ENCODE data around the gene PERP. TPM values are rescaled to one million over a fixed set of nuclear protein-coding genes. Genes with fewer than 3 reads are reported as not detected.

The PERP gene
- total and polyA plus RNA-seq, 5 donors: 34.6 to 44.6 (median 37.0) TPM

GRCh38 chr6:138105880-138106664 is 1.1 kb downstream of the PERP start:
- Histone ChIP-seq H3K4me3 (ENCODE audit: low read length) (peak overlapping the region; percentile 78), H3K4me1 (ENCODE audit: control insufficient read depth, insufficient read depth, low read length) (no peaks in the 10 kb centered on the region), H3K9me3 (ENCODE audit: control insufficient read depth, low read length) (no peaks in the 10 kb centered on the region), H3K27ac (ENCODE audit: low read length) (peak overlapping the region; percentile 90), H3K27me3 (ENCODE audit: control insufficient read depth, insufficient read depth) (no peaks in the 10 kb centered on the region)
- no peak for ATAC-seq
- intact Hi-C loops (cut with DNase I): loop anchor here in 2 of 4 donors (5.0 kb wide), 1 partner anchor 104 kb away; no protein-coding TSS in a partner anchor
- no peak for DNase-seq
- WGBS: 30% methylated on average over 10 of the region's 10 CpGs

- no peak for DNase-seq
- H3K4me1 ChIP-seq (ENCODE audit: control insufficient read depth, insufficient read depth, low read length): no peaks in the 10 kb centered on the region
- intact Hi-C loops (cut with DNase I): loop anchor here in 2 of 4 donors (5.0 kb wide), 1 partner anchor 103 kb away; no protein-coding TSS in a partner anchor
- peak overlapping the region; percentile 78 for H3K4me3 ChIP-seq (ENCODE audit: low read length)
- no peaks in the 10 kb centered on the region for H3K27me3 ChIP-seq (ENCODE audit: control insufficient read depth, insufficient read depth)
- no peaks in the 10 kb centered on the region for H3K9me3 ChIP-seq (ENCODE audit: control insufficient read depth, low read length)
- 72% methylated on average over 5 of the region's 5 CpGs for WGBS
- ATAC-seq: no peak
- peak overlapping the region; percentile 36 for H3K27ac ChIP-seq (ENCODE audit: low read length)
Observed at GRCh38 chr6:138105446-138105845, 1.8 kb downstream of the PERP start.

DNA sequence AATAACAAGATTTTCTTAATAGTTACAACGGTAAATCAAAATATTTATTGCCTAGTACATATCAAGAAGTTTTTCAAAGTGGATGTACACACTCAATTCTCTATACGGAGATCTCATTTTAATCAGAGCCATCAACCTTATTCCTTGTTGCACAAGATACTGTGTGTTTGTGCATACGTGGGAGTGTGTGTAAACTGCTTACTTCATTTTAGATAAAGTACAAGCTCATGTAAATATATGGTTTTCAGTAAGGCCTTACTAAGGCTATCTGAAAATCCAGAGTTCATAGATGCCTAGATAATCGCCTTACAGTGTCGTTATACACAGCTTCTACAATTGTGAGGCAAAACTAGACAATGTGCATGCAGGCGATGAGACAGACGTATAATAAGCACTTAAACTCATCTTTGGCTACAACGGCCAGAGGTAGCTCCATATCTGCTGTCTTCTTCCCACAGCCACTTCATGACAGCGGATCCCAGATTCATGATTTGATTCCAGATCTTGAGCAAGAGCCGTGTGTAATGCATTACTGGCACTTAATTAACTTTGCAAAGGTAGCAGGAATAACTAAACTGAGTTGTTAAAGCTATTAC is 2.5 kb downstream of the PERP start:
- Histone ChIP-seq H3K4me1 (ENCODE audit: control insufficient read depth, insufficient read depth, low read length) (no peaks in the 10 kb centered on the region), H3K9me3 (ENCODE audit: control insufficient read depth, low read length) (no peaks in the 10 kb centered on the region), H3K27me3 (ENCODE audit: control insufficient read depth, insufficient read depth) (no peaks in the 10 kb centered on the region), H3K27ac (ENCODE audit: low read length) (no peak overlapping the region), H3K4me3 (ENCODE audit: low read length) (no peak overlapping the region)
- ATAC-seq (no peak), DNase-seq (no peak)
- 62% methylated on average over 10 of the region's 10 CpGs for WGBS
- intact Hi-C loops (cut with DNase I): loop anchor here in 2 of 4 donors (5.0 kb wide), 1 partner anchor 102 kb away; no protein-coding TSS in a partner anchor

DNA sequence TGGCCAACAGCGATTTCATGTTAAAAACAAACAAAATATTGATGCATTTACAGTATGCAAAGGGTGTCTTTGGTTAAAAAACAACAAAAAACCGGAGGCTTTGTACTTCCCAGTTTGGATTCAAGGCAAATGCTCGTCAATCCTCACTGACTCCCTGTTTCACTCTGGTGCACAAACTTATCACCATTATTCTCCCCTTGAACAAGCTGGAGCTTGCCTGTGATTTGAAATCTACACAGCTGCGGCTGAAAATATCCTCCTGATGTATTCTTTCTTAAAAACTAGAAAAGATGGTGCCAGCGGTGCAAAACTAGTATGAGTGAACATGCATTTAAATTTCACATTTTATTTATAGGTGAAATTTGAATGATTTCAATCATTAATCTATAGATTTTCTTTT is 3.3 kb downstream of the PERP start:
- no peaks in the 10 kb centered on the region for H3K9me3 ChIP-seq (ENCODE audit: control insufficient read depth, low read length)
- DNase-seq: no peak
- H3K27ac ChIP-seq (ENCODE audit: low read length): no peak overlapping the region
- no peak overlapping the region for H3K4me3 ChIP-seq (ENCODE audit: low read length)
- 64% methylated on average over 5 of the region's 5 CpGs for WGBS
- ATAC-seq: no peak
- intact Hi-C loops (cut with DNase I): no loop called here
- no peaks in the 10 kb centered on the region for H3K4me1 ChIP-seq (ENCODE audit: control insufficient read depth, insufficient read depth, low read length)
- H3K27me3 ChIP-seq (ENCODE audit: control insufficient read depth, insufficient read depth): no peaks in the 10 kb centered on the region

- H3K9me3 ChIP-seq (ENCODE audit: control insufficient read depth, low read length): no peaks in the 10 kb centered on the region
- no peaks in the 10 kb centered on the region for H3K4me1 ChIP-seq (ENCODE audit: control insufficient read depth, insufficient read depth, low read length)
- peak overlapping the region; percentile 79 for H3K27ac ChIP-seq (ENCODE audit: low read length)
- WGBS: 38% methylated on average over 10 of the region's 10 CpGs
- H3K27me3 ChIP-seq (ENCODE audit: control insufficient read depth, insufficient read depth): no peaks in the 10 kb centered on the region
- intact Hi-C loops (cut with DNase I): no loop called here
- H3K4me3 ChIP-seq (ENCODE audit: low read length): peak overlapping the region; percentile 31
- DNase-seq (no peak), ATAC-seq (peak; percentile 31 to 59)
Observed at GRCh38 chr6:138101946-138102731, 5.1 kb downstream of the PERP start.

GRCh38 chr6:138099832-138100231 is 7.4 kb downstream of the PERP start:
- no peak overlapping the region for H3K27ac ChIP-seq (ENCODE audit: low read length)
- H3K4me1 ChIP-seq (ENCODE audit: control insufficient read depth, insufficient read depth, low read length): no peaks in the 10 kb centered on the region
- H3K27me3 ChIP-seq (ENCODE audit: control insufficient read depth, insufficient read depth): no peaks in the 10 kb centered on the region
- no peak for DNase-seq
- no peak for ATAC-seq
- WGBS: 49% methylated on average over 5 of the region's 5 CpGs
- intact Hi-C loops (cut with DNase I): no loop called here
- H3K4me3 ChIP-seq (ENCODE audit: low read length): no peak overlapping the region
- no peaks in the 10 kb centered on the region for H3K9me3 ChIP-seq (ENCODE audit: control insufficient read depth, low read length)

DNA sequence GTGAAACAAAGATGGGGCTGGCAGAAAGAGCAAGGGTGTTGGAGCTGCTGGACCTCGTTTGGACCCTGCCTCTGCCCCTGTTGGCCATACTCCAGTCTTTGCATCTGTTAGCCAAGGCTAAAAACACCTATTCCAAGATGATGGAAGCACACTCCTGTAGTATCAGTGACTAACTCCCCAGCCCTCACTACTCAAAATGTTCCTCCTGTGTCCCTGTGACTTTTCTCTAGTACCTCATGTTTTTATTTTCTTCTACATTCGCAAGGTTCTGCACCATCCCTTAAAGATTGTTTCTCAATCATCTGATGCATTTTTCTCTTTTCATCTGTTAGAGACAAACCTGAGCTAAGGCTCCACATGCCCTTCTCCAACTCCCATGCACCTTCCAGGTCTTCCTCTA is 8.9 kb downstream of the PERP start:
- no peaks in the 10 kb centered on the region for H3K4me1 ChIP-seq (ENCODE audit: control insufficient read depth, insufficient read depth, low read length)
- 73% methylated on average over 2 of the region's 2 CpGs for WGBS
- no peak overlapping the region for H3K4me3 ChIP-seq (ENCODE audit: low read length)
- H3K27me3 ChIP-seq (ENCODE audit: control insufficient read depth, insufficient read depth): no peaks in the 10 kb centered on the region
- DNase-seq (no peak), ATAC-seq (no peak)
- intact Hi-C loops (cut with DNase I): no loop called here
- H3K27ac ChIP-seq (ENCODE audit: low read length): no peak overlapping the region
- no peaks in the 10 kb centered on the region for H3K9me3 ChIP-seq (ENCODE audit: control insufficient read depth, low read length)

- Histone ChIP-seq H3K9me3 (ENCODE audit: control insufficient read depth, low read length) (no peaks in the 10 kb centered on the region), H3K27ac (ENCODE audit: low read length) (no peak overlapping the region), H3K4me1 (ENCODE audit: control insufficient read depth, insufficient read depth, low read length) (no peaks in the 10 kb centered on the region), H3K4me3 (ENCODE audit: low read length) (no peak overlapping the region), H3K27me3 (ENCODE audit: control insufficient read depth, insufficient read depth) (no peaks in the 10 kb centered on the region)
- intact Hi-C loops (cut with DNase I): no loop called here
- WGBS: 92% methylated on average over 1 of the region's 1 CpG
- DNase-seq: no peak
- no peak for ATAC-seq
Observed at GRCh38 chr6:138094260-138094659, 13.0 kb downstream of the PERP start.

DNA sequence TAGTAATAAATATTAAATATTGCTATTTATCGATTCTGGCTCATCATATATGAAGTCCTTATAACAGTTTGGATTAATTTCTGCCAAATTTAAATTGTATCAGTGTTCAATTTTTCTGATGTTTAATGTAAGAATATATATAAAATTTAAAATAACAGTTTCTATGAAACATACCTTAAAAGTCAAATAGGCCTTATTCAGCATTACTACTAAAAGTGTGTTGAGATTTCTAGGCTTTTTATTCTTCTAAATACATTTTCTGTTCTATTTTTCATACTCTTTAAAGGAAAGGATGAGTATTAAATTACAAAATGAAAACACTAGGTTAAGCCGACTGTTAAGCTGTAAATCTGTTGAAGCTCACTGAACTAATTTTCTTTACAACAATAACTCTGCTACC is 13.6 kb downstream of the PERP start:
- H3K4me3 ChIP-seq (ENCODE audit: low read length): no peak overlapping the region
- 97% methylated on average over 2 of the region's 2 CpGs for WGBS

DNA sequence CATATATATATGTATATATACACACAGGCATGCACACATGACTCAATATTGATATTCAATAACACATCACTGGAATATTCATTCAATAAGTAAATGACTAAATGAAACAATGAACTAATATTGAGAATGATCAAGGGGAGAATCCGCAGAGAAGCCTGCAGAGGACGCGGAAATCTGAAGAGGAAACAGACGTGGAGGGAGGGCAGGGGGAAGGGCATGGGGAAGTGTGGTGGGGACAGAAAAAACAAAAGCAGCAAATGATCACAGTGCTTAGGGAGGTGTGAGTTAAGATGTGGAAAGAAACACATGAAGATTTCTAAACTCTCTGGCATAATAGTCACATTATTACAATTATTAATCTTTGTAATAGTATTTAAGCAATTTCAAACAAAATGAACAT is 14.5 kb downstream of the PERP start:
- Histone ChIP-seq H3K27me3 (ENCODE audit: control insufficient read depth, insufficient read depth) (no peaks in the 10 kb centered on the region), H3K4me3 (ENCODE audit: low read length) (no peak overlapping the region), H3K4me1 (ENCODE audit: control insufficient read depth, insufficient read depth, low read length) (no peaks in the 10 kb centered on the region), H3K9me3 (ENCODE audit: control insufficient read depth, low read length) (no peaks in the 10 kb centered on the region), H3K27ac (ENCODE audit: low read length) (no peak overlapping the region)
- intact Hi-C loops (cut with DNase I): no loop called here
- DNase-seq (peak in 1 of 3 donors; percentile 40), ATAC-seq (no peak)
- WGBS: 48% methylated on average over 4 of the region's 4 CpGs

More for the DNA sequence above, 13.6 kb downstream of the PERP start:
- no peaks in the 10 kb centered on the region for H3K9me3 ChIP-seq (ENCODE audit: control insufficient read depth, low read length)
- no peaks in the 10 kb centered on the region for H3K4me1 ChIP-seq (ENCODE audit: control insufficient read depth, insufficient read depth, low read length)
- no peak overlapping the region for H3K27ac ChIP-seq (ENCODE audit: low read length)
- intact Hi-C loops (cut with DNase I): no loop called here
- ATAC-seq (no peak), DNase-seq (no peak)
- no peaks in the 10 kb centered on the region for H3K27me3 ChIP-seq (ENCODE audit: control insufficient read depth, insufficient read depth)

DNA sequence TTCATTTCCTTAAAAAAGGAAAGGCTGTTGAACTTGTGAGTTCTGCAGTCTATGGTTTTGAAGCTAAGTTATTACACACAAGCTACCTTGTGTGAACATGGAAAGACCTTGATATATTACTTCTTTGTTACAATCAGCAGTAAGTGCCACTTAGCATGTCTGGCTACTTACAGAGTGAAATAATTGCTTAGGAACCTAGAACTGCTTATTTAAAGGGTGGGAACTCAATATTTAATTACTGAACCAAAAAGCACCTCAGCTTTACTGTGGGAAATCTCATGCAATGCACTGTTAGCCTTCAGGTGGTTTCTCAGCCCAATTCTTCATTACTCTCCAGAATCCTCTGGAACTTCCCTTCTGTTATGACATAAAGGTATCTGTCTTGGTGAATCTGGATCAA is 17.9 kb downstream of the PERP start:
- Histone ChIP-seq H3K27me3 (ENCODE audit: control insufficient read depth, insufficient read depth) (no peaks in the 10 kb centered on the region), H3K27ac (ENCODE audit: low read length) (no peak overlapping the region), H3K9me3 (ENCODE audit: control insufficient read depth, low read length) (no peaks in the 10 kb centered on the region), H3K4me1 (ENCODE audit: control insufficient read depth, insufficient read depth, low read length) (no peaks in the 10 kb centered on the region), H3K4me3 (ENCODE audit: low read length) (no peak overlapping the region)
- DNase-seq (no peak), ATAC-seq (no peak)
- intact Hi-C loops (cut with DNase I): no loop called here
